ENCODE results near the gene THOC7. TPM values are rescaled to one million over a fixed set of nuclear protein-coding genes. Genes with fewer than 3 reads are reported as not detected.

THOC7 gene
- total RNA-seq, 1 experiment from 2014 or later: 67.3 TPM

DNA sequence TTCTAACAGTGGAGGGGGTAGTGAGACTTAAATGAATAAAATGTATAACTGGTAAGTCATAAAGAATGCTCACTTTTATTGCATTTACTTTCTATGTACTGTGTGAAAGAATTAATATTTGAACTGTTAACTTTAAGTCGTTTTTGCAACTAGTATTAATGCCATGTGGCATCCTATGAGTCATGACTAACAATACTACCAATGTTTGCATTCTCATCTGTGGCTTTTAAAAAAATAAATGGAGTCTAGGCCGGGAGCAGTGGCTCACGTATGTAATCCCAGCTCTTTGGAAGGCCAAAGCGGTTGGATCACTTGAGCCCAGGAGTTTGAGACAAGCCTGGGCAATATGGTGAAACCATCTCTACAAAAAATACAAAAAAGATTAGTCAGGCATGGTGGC, 39.3 kb downstream of the THOC7 start:
- no peaks in the 10 kb centered on the region for H3K4me1 ChIP-seq (ENCODE audit: control insufficient read depth in 1 of 2, insufficient read depth in 2 of 2, low read length in 2 of 2)
- H3K79me2 ChIP-seq (ENCODE audit: insufficient read depth, low read length): no peaks in the 10 kb centered on the region
- no TSS peak for BruUV-seq (replicated peaks)
- no peaks in the 10 kb centered on the region for H3K9me2 ChIP-seq (ENCODE audit: insufficient read depth)
- no peaks in the 10 kb centered on the region for H3K27me3 ChIP-seq (ENCODE audit: insufficient read depth, low read length)
- no peak overlapping the region for H3K4me3 ChIP-seq (replicated peaks in 1 of 2; ENCODE audit: low read depth in 1 of 2, low read length in 2 of 2)
- no peak for DNase-seq (ENCODE audit: low read depth, low spot score)
- ATAC-seq: no peak
- POLR2A ChIA-PET: no interaction called here
- H2AFZ ChIP-seq (ENCODE audit: low read depth, low read length, poor library complexity, severe bottlenecking): no peak overlapping the region
- H3K4me2 ChIP-seq (ENCODE audit: low read length): no peak overlapping the region
- H4K20me1 ChIP-seq (ENCODE audit: insufficient read depth): no peaks in the 10 kb centered on the region
- H3K36me3 ChIP-seq (ENCODE audit: control insufficient read depth in 1 of 2, insufficient read depth in 2 of 2, low read length in 2 of 2): no peaks in the 10 kb centered on the region; a peak in 1 of 4 replicates
- no peak for TF ChIP-seq EZH2phosphoT487 (IDR thresholded peaks at IDR 0.05; ENCODE audit: borderline replicate concordance)
- CTCF ChIA-PET: no interaction called here
- H3K9me3 ChIP-seq (ENCODE audit: control insufficient read depth in 1 of 2, insufficient read depth in 1 of 2, low read depth in 1 of 2, low read length in 2 of 2): no peaks in the 10 kb centered on the region
- intact Hi-C loops (cut with micrococcal nuclease): no loop called here
- RAD21 ChIA-PET (ENCODE audit: low non-redundant PET in 1 of 2, low total read pairs in 2 of 2, uncharacterized antibody in 2 of 2, unreplicated experiment in 2 of 2): no interaction called here
- no peak overlapping the region for H3K27ac ChIP-seq (ENCODE audit: low read depth, low read length)
- no peak overlapping the region for H3K9ac ChIP-seq (ENCODE audit: low read length)

- ChIA-PET CTCF (interaction anchor here (2.2 kb wide), 1 partner anchor 468 kb away, joined by 28 read pairs; no protein-coding TSS in a partner anchor), POLR2A (no interaction called here), RAD21 (ENCODE audit: low non-redundant PET in 1 of 2, low total read pairs in 2 of 2, uncharacterized antibody in 2 of 2, unreplicated experiment in 2 of 2) (no interaction called here)
- no peak within 1 kb of the TSS for H3K4me2 ChIP-seq (ENCODE audit: low read length)
- intact Hi-C loops (cut with micrococcal nuclease): loop anchor here (2.0 to 10.0 kb wide), 4 partner anchors 157 to 1197 kb away; no protein-coding TSS in a partner anchor
- H3K9me2 ChIP-seq (ENCODE audit: insufficient read depth): no peaks in the 10 kb centered on the region
- H3K4me3 ChIP-seq (replicated peaks in 1 of 2; ENCODE audit: low read depth in 1 of 2, low read length in 2 of 2): no peak within 1 kb of the TSS
- ATAC-seq (no peak), DNase-seq (ENCODE audit: low read depth, low spot score) (no peak)
- TF ChIP-seq REST (IDR thresholded peaks at IDR 0.05; ENCODE audit: low read depth) (no peak), CEBPB (IDR thresholded peaks at IDR 0.05; ENCODE audit: low read depth) (no peak), RAD21 (IDR thresholded peaks at IDR 0.05; ENCODE audit: low read depth) (no peak), ELF1 (IDR thresholded peaks at IDR 0.05; ENCODE audit: borderline replicate concordance, low read depth) (no peak), SIN3A (IDR thresholded peaks at IDR 0.05; ENCODE audit: low read depth) (no peak), YY1 (IDR thresholded peaks at IDR 0.05; ENCODE audit: extremely low read depth, insufficient replicate concordance, low read depth, low read length) (no peak), ZBTB33 (IDR thresholded peaks at IDR 0.05; ENCODE audit: extremely low read depth, insufficient replicate concordance, low read length) (no peak), POLR2AphosphoS5 (IDR thresholded peaks at IDR 0.05; ENCODE audit: low read depth, low read length) (no peak), ZFX (IDR thresholded peaks at IDR 0.05) (no peak), CBX3 (IDR thresholded peaks at IDR 0.05; ENCODE audit: low read depth) (no peak), EZH2phosphoT487 (IDR thresholded peaks at IDR 0.05; ENCODE audit: borderline replicate concordance) (no peak)
- H2AFZ ChIP-seq (ENCODE audit: low read depth, low read length, poor library complexity, severe bottlenecking): no peak within 1 kb of the TSS
- no peaks in the 10 kb centered on the region for H3K36me3 ChIP-seq (ENCODE audit: control insufficient read depth in 1 of 2, insufficient read depth in 2 of 2, low read length in 2 of 2)
- no TSS peak for BruUV-seq (replicated peaks)
- H3K27ac ChIP-seq (ENCODE audit: low read depth, low read length): no peak within 1 kb of the TSS
- H3K79me2 ChIP-seq (ENCODE audit: insufficient read depth, low read length): no peaks in the 10 kb centered on the region
- no peaks in the 10 kb centered on the region for H3K9me3 ChIP-seq (ENCODE audit: control insufficient read depth in 1 of 2, insufficient read depth in 1 of 2, low read depth in 1 of 2, low read length in 2 of 2)
- H3K27me3 ChIP-seq (ENCODE audit: insufficient read depth, low read length): no peaks in the 10 kb centered on the region
- H4K20me1 ChIP-seq (ENCODE audit: insufficient read depth): no peaks in the 10 kb centered on the region
- H3K4me1 ChIP-seq (ENCODE audit: control insufficient read depth in 1 of 2, insufficient read depth in 2 of 2, low read length in 2 of 2): no peaks in the 10 kb centered on the region
- no peak within 1 kb of the TSS for H3K9ac ChIP-seq (ENCODE audit: low read length)
Measured at GRCh38 chr3:63819151-63819398, 44.5 kb downstream of the THOC7 start, which contains the start of gene C3orf49. Gene C3orf49, plus strand, starts transcription at chr3:63819299. Its CDS starts 173 bp downstream, at chr3:63819472.

Data from HCT116 (cell line).